Stimulated activated CD4-positive, alpha-beta T cell treated with anti-CD3 and anti-CD28 coated beads, Interleukin-2, amount 100 ng/mL, for 48 hours (primary cell): Measurements from ENCODE around the gene SRI.
"Not testable (repeated sequence)": the region's sequence is repeated elsewhere in the genome, so short reads cannot be mapped to it uniquely, and the experiment has no call there.

Experiments used
- DNase-seq, 2 donors: peaks; one replicate each; pipeline ENCODE4 v3.0.0-alpha.2; 2020

Gene SRI

GRCh38 chr7:88219781-88220747 lies at the start of gene SRI:
TSS of gene SRI (minus strand) at chr7:88220038. CDS start at chr7:88220026, 12 bp downstream.
- DNase-seq = peak; percentile 89 to 91

GRCh38 chr7:88269586-88269985 lies 49.7 kb upstream of the SRI start:
- DNase-seq = no peak

GRCh38 chr7:88268858-88269257 lies 49.0 kb upstream of the SRI start:
- no peak for DNase-seq

- DNase-seq = no peak
These were observed 48.2 kb upstream of the SRI start for GRCh38 chr7:88268051-88268450.

GRCh38 chr7:88267421-88267820 lies 47.6 kb upstream of the SRI start:
- no peak for DNase-seq

- DNase-seq = not testable (repeated sequence)
These were observed 45.1 kb upstream of the SRI start for GRCh38 chr7:88264987-88265386.

GRCh38 chr7:88262562-88262961 lies 42.7 kb upstream of the SRI start:
- DNase-seq = no peak

- no peak for DNase-seq
These were observed 40.9 kb upstream of the SRI start for GRCh38 chr7:88260719-88261118.

- no peak for DNase-seq
These were observed 40.0 kb upstream of the SRI start for GRCh38 chr7:88259656-88260380.

GRCh38 chr7:88258296-88258695 lies 38.5 kb upstream of the SRI start:
- DNase-seq = not testable (repeated sequence)

- DNase-seq = no peak
These were observed 37.1 kb upstream of the SRI start for GRCh38 chr7:88256906-88257305.

- no peak for DNase-seq
These were observed 35.0 kb upstream of the SRI start for GRCh38 chr7:88254721-88255424.

GRCh38 chr7:88253640-88254039 lies 33.8 kb upstream of the SRI start:
- DNase-seq = no peak

- no peak for DNase-seq
These were observed 24.4 kb upstream of the SRI start for GRCh38 chr7:88244258-88244657.

- no peak for DNase-seq
These were observed 23.6 kb upstream of the SRI start for GRCh38 chr7:88243345-88243909.

GRCh38 chr7:88239852-88240251 lies 20.0 kb upstream of the SRI start:
- no peak for DNase-seq

GRCh38 chr7:88233828-88234227 lies 14.0 kb upstream of the SRI start:
- DNase-seq = no peak

- no peak for DNase-seq
These were observed 10.8 kb upstream of the SRI start for GRCh38 chr7:88230646-88231045.

GRCh38 chr7:88229302-88229995 lies 9.6 kb upstream of the SRI start:
- DNase-seq = no peak

GRCh38 chr7:88226886-88227516 lies 7.2 kb upstream of the SRI start:
- DNase-seq = no peak

- no peak for DNase-seq
These were observed 6.4 kb upstream of the SRI start for GRCh38 chr7:88226201-88226600.
